Activated naive CD4-positive, alpha-beta T cell treated with anti-CD3 and anti-CD28 coated beads, Interleukin-2, amount 10 ng/mL, durations not matched to agents 7 days and 5 days (primary cell): ENCODE measurements around the gene PLD3.

Experiments used
- CTCF ChIA-PET: fragments of 350-600 bp; sonication (Branson Sonifier 250); formaldehyde crosslinking; loops from one replicate; lab custom pipeline; 2021; ENCODE audit warnings: antibody characterized with exemption; lab: Charles Lee
- DNase-seq: peaks from one replicate; pipeline ENCODE4 v3.0.0-alpha.2; 2020
- H3K27ac Mint-ChIP-seq: one replicate; pipeline ENCODE4 v1.8.0; 2021; ENCODE audit warnings: mild to moderate bottlenecking, moderate library complexity, mixed read lengths
- H3K27me3 Mint-ChIP-seq: one replicate; pipeline ENCODE4 v1.8.0; 2021; ENCODE audit warnings: mild to moderate bottlenecking, mixed read lengths
- H3K36me3 Mint-ChIP-seq: one replicate; pipeline ENCODE4 v1.8.0; 2021; ENCODE audit warnings: mixed read lengths
- H3K4me1 Mint-ChIP-seq: one replicate; pipeline ENCODE4 v1.8.0; 2021; ENCODE audit warnings: mixed read lengths
- H3K4me3 Mint-ChIP-seq: one replicate; pipeline ENCODE4 v1.8.0; 2021; ENCODE audit warnings: mild to moderate bottlenecking, moderate library complexity, mixed read lengths
- H3K9me3 Mint-ChIP-seq: one replicate; pipeline ENCODE4 v1.8.0; 2021; ENCODE audit warnings: mixed read lengths

Gene PLD3

GRCh38 chr19:40348125-40348913 lies at the start of gene PLD3, which contains the start of gene C19orf47:
Gene PLD3, plus strand, starts transcription at chr19:40348695. Its CDS starts 17,789 bp downstream, at chr19:40366484.
Gene C19orf47, minus strand, starts transcription at chr19:40348397. Its CDS starts 6,540 bp downstream, at chr19:40341857.
- CTCF ChIA-PET = no interaction called here
- H3K4me1 Mint-ChIP-seq = peaks cover 35% of the 10 kb centered on the region
- H3K4me3 Mint-ChIP-seq = peak within 1 kb of the TSS; percentile 80
- H3K9me3 Mint-ChIP-seq = no peaks in the 10 kb centered on the region
- peaks cover 5% of the 10 kb centered on the region for H3K36me3 Mint-ChIP-seq
- peak within 1 kb of the TSS; percentile 87 for H3K27ac Mint-ChIP-seq
- peaks cover 4% of the 10 kb centered on the region for H3K27me3 Mint-ChIP-seq
- DNase-seq = peak; percentile 99

GRCh38 chr19:40300668-40301067 lies 47.8 kb upstream of the PLD3 start:
- CTCF ChIA-PET = interaction anchor here (1.0 kb wide), 1 partner anchor 164 kb away, joined by 3 read pairs; no protein-coding TSS in a partner anchor
- Mint-ChIP-seq H3K27ac (no peak overlapping the region), H3K27me3 (no peaks in the 10 kb centered on the region), H3K4me3 (no peak overlapping the region), H3K36me3 (no peaks in the 10 kb centered on the region), H3K4me1 (no peaks in the 10 kb centered on the region), H3K9me3 (no peaks in the 10 kb centered on the region)
- no peak for DNase-seq

GRCh38 chr19:40302224-40303011 lies 46.1 kb upstream of the PLD3 start:
- Mint-ChIP-seq H3K4me1 (no peaks in the 10 kb centered on the region), H3K4me3 (no peak overlapping the region)
- CTCF ChIA-PET = interaction anchor here (0.7 to 1.4 kb wide), 2 partner anchors 139 to 162 kb away, joined by 3 read pairs; no protein-coding TSS in a partner anchor

GRCh38 chr19:40303765-40304164 lies 44.7 kb upstream of the PLD3 start:
- Mint-ChIP-seq H3K4me3 (no peak overlapping the region), H3K27ac (no peak overlapping the region), H3K36me3 (no peaks in the 10 kb centered on the region), H3K9me3 (no peaks in the 10 kb centered on the region), H3K4me1 (no peaks in the 10 kb centered on the region), H3K27me3 (no peaks in the 10 kb centered on the region)
- DNase-seq = no peak
- CTCF ChIA-PET = interaction anchor here (1.0 to 2.2 kb wide), 6 partner anchors 13 to 331 kb away, joined by 3 to 13 read pairs (median 7); no protein-coding TSS in a partner anchor

More at GRCh38 chr19:40302224-40303011, 46.1 kb upstream of the PLD3 start:
- Mint-ChIP-seq H3K36me3 (no peaks in the 10 kb centered on the region), H3K27me3 (no peaks in the 10 kb centered on the region), H3K27ac (no peak overlapping the region), H3K9me3 (no peaks in the 10 kb centered on the region)
- no peak for DNase-seq

GRCh38 chr19:40304306-40304705 lies 44.2 kb upstream of the PLD3 start:
- Mint-ChIP-seq H3K27ac (no peak overlapping the region), H3K4me1 (no peaks in the 10 kb centered on the region), H3K27me3 (no peaks in the 10 kb centered on the region), H3K4me3 (no peak overlapping the region), H3K9me3 (no peaks in the 10 kb centered on the region), H3K36me3 (no peaks in the 10 kb centered on the region)
- DNase-seq = no peak
- CTCF ChIA-PET = interaction anchor here (1.0 to 2.2 kb wide), 11 partner anchors 12 to 461 kb away, joined by 3 to 13 read pairs (median 5); no protein-coding TSS in a partner anchor

- H3K4me3 Mint-ChIP-seq = no peak overlapping the region
- DNase-seq = peak; percentile 88
- H3K27me3 Mint-ChIP-seq = no peaks in the 10 kb centered on the region
- no peaks in the 10 kb centered on the region for H3K9me3 Mint-ChIP-seq
- H3K4me1 Mint-ChIP-seq = no peaks in the 10 kb centered on the region
- CTCF ChIA-PET = interaction anchor here (0.6 to 2.2 kb wide), 35 partner anchors 9 to 762 kb away, joined by 3 to 13 read pairs (median 4); partner anchors contain the start of genes PRX and SERTAD1
- no peaks in the 10 kb centered on the region for H3K36me3 Mint-ChIP-seq
- no peak overlapping the region for H3K27ac Mint-ChIP-seq
Measured at GRCh38 chr19:40305403-40305802, 43.1 kb upstream of the PLD3 start.

GRCh38 chr19:40309666-40310065 lies 38.8 kb upstream of the PLD3 start:
- CTCF ChIA-PET = interaction anchor here (0.7 kb wide), 1 partner anchor 324 kb away, joined by 3 read pairs; no protein-coding TSS in a partner anchor
- no peak overlapping the region for H3K27ac Mint-ChIP-seq
- no peaks in the 10 kb centered on the region for H3K9me3 Mint-ChIP-seq
- no peaks in the 10 kb centered on the region for H3K27me3 Mint-ChIP-seq
- DNase-seq = no peak
- H3K4me3 Mint-ChIP-seq = no peak overlapping the region
- H3K4me1 Mint-ChIP-seq = peaks cover 3% of the 10 kb centered on the region
- no peaks in the 10 kb centered on the region for H3K36me3 Mint-ChIP-seq

- Mint-ChIP-seq H3K9me3 (no peaks in the 10 kb centered on the region), H3K4me1 (peaks cover 3% of the 10 kb centered on the region), H3K27me3 (no peaks in the 10 kb centered on the region), H3K4me3 (no peak overlapping the region), H3K27ac (no peak overlapping the region), H3K36me3 (no peaks in the 10 kb centered on the region)
- no peak for DNase-seq
- CTCF ChIA-PET = interaction anchor here (2.6 kb wide), 1 partner anchor 7 kb away, joined by 13 read pairs; no protein-coding TSS in a partner anchor
Measured at GRCh38 chr19:40312533-40312932, 36.0 kb upstream of the PLD3 start.

GRCh38 chr19:40313229-40313983 lies 35.1 kb upstream of the PLD3 start:
- CTCF ChIA-PET = interaction anchor here (0.6 to 2.6 kb wide), 2 partner anchors 8 to 1821 kb away, joined by 3 to 13 read pairs; no protein-coding TSS in a partner anchor
- Mint-ChIP-seq H3K9me3 (no peaks in the 10 kb centered on the region), H3K36me3 (no peaks in the 10 kb centered on the region), H3K27me3 (no peaks in the 10 kb centered on the region), H3K27ac (no peak overlapping the region), H3K4me1 (peaks cover 3% of the 10 kb centered on the region), H3K4me3 (no peak overlapping the region)
- no peak for DNase-seq

- no peaks in the 10 kb centered on the region for H3K9me3 Mint-ChIP-seq
- H3K27ac Mint-ChIP-seq = no peak overlapping the region
- DNase-seq = no peak
- H3K4me3 Mint-ChIP-seq = no peak overlapping the region
- peaks cover 3% of the 10 kb centered on the region for H3K4me1 Mint-ChIP-seq
- H3K27me3 Mint-ChIP-seq = no peaks in the 10 kb centered on the region
- no peaks in the 10 kb centered on the region for H3K36me3 Mint-ChIP-seq
- CTCF ChIA-PET = interaction anchor here (2.6 kb wide), 1 partner anchor 9 kb away, joined by 13 read pairs; no protein-coding TSS in a partner anchor
Measured at GRCh38 chr19:40314656-40315055, 33.8 kb upstream of the PLD3 start.

- no peaks in the 10 kb centered on the region for H3K9me3 Mint-ChIP-seq
- no peak for DNase-seq
- H3K27me3 Mint-ChIP-seq = no peaks in the 10 kb centered on the region
- H3K4me1 Mint-ChIP-seq = peaks cover 3% of the 10 kb centered on the region
- H3K27ac Mint-ChIP-seq = no peak overlapping the region
- H3K4me3 Mint-ChIP-seq = no peak overlapping the region
- CTCF ChIA-PET = interaction anchor here (1.2 kb wide), 1 partner anchor 12 kb away, joined by 3 read pairs; no protein-coding TSS in a partner anchor
- H3K36me3 Mint-ChIP-seq = peaks cover 5% of the 10 kb centered on the region
Measured at GRCh38 chr19:40315812-40316470, 32.6 kb upstream of the PLD3 start.

- Mint-ChIP-seq H3K27me3 (no peaks in the 10 kb centered on the region), H3K9me3 (no peaks in the 10 kb centered on the region), H3K4me3 (no peak overlapping the region), H3K27ac (no peak overlapping the region), H3K36me3 (peaks cover 9% of the 10 kb centered on the region), H3K4me1 (peaks cover 3% of the 10 kb centered on the region)
- CTCF ChIA-PET = interaction anchor here (0.6 to 1.2 kb wide), 2 partner anchors 13 to 336 kb away, joined by 3 read pairs; no protein-coding TSS in a partner anchor
- DNase-seq = no peak
Measured at GRCh38 chr19:40317338-40317737, 31.2 kb upstream of the PLD3 start.

- Mint-ChIP-seq H3K27me3 (no peaks in the 10 kb centered on the region), H3K36me3 (peaks cover 29% of the 10 kb centered on the region), H3K4me3 (no peak overlapping the region), H3K27ac (no peak overlapping the region), H3K4me1 (no peaks in the 10 kb centered on the region), H3K9me3 (no peaks in the 10 kb centered on the region)
- no peak for DNase-seq
- CTCF ChIA-PET = no interaction called here
Measured at GRCh38 chr19:40320558-40320935, 27.9 kb upstream of the PLD3 start.
